Activated effector memory CD4-positive, alpha-beta T cell treated with anti-CD3 and anti-CD28 coated beads, Interleukin-2, amount 50 U/mL, for 16 hours (primary cell): ENCODE measurements around the gene SIDT2.

Experiments
- DNase-seq: peaks from one replicate; pipeline ENCODE4 v3.0.0-alpha.2; 2020

SIDT2 gene

DNA sequence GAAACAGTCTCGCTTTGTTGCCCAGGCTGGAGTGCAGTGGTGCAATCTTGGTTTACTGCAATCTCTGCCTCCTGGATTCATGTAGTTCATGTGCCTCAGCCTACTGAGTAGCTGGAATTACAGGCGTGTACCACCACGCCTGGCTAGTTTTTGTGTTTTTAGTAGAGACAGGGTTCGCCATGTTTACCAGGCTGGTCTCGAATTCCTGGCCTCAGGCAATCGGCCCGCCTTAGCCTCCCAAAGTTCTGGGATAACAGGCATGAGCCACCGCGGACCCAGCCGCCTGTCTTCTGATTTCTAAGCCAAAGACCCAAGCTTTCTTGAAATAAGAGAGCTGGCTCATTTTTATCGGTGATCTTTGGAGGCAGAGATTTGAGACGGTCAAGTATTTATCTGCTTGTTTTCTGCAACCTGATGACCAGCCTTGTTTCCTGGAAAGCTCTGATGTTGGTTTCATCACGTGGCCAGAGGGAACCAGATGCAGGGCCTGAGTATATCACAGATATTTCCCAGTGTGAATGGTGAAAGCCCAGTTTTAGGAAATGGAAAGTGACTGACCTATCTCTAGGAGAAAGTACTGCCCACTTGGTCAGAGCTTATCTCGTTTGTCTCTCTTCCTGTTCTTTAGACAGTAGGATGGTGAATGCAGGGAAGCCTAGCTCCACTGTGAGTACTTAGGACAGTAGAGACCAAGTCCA is 5.7 kb upstream of the SIDT2 start:
- no peak for DNase-seq

DNA sequence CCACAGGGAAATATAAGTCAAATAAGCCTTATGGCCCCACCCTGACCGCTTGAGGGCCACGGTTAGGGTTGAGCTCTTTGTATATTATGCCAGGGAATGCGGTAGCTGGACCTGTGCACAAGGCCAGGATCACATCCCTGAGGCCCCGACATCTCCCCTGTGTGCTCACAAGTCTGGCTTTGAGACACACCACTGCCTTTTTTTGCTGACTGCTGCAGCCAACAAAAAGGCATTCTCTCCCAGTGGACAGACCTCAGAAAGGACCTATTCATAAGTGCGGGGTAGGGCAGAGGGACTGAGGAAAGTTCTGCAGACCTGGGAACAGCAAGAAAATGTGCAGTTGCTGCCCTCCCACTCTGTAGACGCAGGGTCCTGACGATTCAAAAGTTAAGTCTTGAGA is 3.4 kb upstream of the SIDT2 start:
- no peak for DNase-seq

- DNase-seq, result no peak
These were observed 2.8 kb upstream of the SIDT2 start for GRCh38 chr11:117175781-117176180.

DNA sequence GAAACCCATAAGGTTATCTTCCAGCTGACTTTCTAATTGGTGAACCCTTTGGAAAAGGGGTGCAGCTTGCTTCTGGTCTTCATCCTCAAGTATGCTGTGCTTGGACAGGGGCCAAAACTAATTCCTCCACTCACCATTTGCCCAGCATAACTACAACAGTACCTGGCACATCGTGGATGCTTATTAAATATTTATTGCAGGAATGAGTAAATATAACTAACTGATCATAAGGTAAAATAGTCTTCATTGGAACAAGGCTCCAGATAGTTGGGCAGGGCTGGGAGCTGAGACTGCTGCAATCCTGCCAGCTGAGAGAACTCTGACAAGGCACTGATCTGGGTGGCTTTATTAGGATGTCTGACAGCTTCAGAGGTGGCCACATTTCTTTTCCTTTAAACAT is 2.4 kb upstream of the SIDT2 start:
- no peak for DNase-seq

- DNase-seq, result no peak
These were observed 871 bp upstream of the SIDT2 start for GRCh38 chr11:117177534-117178209.

DNA sequence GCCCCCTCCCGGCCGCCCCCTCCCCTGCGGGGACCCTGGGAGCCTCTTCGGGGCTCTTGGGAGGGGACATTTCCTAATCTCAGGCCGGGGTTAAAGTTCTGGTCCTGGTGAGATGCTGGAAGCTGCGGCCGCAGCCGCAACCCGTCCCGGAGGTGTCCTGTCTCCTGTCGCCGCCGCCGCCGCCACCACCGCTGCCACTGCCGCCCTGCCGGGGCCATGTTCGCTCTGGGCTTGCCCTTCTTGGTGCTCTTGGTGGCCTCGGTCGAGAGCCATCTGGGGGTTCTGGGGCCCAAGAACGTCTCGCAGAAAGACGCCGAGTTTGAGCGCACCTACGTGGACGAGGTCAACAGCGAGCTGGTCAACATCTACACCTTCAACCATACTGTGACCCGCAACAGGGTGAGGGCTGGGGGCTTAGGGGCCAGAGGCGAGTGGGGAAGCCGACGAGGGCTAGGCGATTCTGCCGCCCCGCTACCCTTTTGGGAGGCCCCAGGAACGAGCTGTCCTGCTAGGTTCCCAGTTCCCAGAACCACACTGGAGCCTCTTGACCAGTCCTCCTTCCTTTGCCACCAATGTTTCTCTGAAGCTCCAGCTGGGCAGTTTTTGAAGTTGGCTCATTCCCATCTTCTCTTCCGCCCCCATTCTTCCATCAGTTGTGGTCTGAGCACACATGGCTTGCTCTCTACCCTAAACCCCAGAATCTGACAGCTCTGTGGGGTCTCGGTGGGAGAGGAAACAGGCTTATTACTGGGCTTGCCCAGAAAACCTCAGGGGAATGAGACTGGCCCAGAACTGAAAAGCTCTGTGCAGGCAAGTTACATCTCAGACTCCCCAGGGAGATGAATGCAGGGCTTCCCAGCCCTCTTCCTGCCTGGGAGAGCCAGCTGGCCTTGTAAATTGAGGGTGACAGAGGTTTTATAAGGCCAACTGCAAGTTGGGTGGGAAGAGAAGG is 781 bp downstream of the SIDT2 start:
- peak; percentile 81 for DNase-seq

- DNase-seq, result peak; percentile 57
These were observed 1.5 kb downstream of the SIDT2 start for GRCh38 chr11:117180020-117180419.

- peak; percentile 82 for DNase-seq
These were observed 2.4 kb downstream of the SIDT2 start for GRCh38 chr11:117180661-117181585.

GRCh38 chr11:117181586-117182550 is 3.3 kb downstream of the SIDT2 start:
- peak; percentile 50 for DNase-seq

DNA sequence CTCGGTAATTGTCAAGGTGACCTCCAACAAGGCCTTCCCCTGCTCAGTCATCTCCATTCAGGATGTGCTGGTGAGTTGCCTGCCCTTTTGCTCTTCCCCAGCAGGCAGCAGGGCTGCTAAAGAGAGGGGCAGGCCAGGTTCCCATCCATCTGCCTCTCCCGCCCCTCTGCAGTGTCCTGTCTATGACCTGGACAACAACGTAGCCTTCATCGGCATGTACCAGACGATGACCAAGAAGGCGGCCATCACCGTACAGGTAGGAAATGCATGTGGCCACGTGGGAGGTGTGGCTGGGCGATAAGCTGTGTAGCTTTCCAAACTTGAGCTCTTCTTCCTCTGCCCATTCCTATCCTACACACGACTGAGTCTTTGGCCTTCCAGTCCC is 4.0 kb downstream of the SIDT2 start:
- peak; percentile 51 for DNase-seq

DNA sequence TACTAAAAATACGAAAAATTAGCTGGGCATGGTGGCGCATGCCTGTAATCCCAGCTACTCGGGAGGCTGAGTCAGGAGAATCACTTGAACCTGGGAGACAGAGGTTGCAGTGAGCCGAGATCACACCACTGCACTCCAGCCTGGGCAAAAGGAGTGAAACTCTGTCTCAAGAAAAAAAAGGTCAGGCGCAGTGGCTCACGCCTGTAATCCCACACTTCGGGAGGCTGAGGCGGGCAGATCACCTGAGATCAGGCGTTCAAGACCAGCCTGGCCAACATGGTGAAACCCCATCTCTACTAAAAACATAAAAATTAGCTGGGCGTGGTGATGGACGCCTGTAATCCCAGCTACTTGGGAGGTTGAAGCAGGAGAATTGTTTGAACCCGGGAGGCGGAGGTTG is 4.6 kb downstream of the SIDT2 start:
- peak; percentile 44 for DNase-seq

GRCh38 chr11:117183724-117184349 is 5.3 kb downstream of the SIDT2 start:
- DNase-seq, result peak; percentile 43

DNA sequence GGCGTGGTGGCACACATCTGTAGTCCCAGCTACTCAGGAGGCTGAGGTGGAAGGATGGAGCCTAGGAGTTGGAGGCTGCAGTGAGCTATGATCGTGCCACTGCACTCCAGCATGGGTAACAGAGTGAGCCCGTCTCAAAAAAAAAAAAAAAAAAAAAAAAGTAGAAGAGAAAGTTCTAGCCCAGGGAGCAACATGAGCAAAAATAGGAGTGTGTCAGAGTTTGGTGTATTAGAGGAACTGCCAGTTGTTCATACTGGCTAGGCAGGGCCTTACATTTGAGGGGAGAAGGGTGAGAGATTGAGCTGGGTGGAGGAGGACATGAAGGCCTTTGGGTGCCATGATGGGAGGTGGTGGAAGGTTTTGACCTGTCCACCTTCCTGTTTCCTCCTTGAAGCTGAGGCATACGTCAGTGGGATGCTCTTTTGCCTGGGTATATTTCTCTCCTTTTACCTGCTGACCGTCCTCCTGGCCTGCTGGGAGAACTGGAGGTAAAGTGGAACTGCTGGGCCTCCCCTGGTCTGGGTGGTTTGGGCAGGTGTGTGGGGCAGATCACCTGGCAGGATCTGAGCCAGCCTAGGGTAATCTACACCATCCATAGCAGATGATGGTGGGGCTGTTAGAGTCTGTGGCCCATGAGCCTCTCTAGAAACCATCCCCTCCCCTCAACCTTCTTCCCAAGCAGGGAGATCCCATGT is 7.3 kb downstream of the SIDT2 start:
- DNase-seq, result peak; percentile 17

DNA sequence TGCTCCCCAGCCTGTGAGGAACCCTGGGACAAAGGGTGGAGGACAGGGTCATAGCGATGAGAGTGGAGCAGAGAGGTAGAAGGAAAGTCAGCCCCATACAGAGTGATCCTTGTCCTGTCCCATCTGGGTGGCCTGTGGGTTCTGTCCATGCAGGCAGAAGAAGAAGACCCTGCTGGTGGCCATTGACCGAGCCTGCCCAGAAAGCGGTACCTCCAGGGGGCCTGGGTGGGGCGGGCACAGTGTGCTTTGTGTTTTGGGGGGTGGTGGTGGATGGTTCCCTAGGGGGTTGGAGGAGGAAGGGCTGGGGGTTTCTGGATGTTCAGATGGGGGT is 7.9 kb downstream of the SIDT2 start:
- peak; percentile 53 for DNase-seq

- peak; percentile 30 for DNase-seq
These were observed 8.5 kb downstream of the SIDT2 start for GRCh38 chr11:117187007-117187406.

DNA sequence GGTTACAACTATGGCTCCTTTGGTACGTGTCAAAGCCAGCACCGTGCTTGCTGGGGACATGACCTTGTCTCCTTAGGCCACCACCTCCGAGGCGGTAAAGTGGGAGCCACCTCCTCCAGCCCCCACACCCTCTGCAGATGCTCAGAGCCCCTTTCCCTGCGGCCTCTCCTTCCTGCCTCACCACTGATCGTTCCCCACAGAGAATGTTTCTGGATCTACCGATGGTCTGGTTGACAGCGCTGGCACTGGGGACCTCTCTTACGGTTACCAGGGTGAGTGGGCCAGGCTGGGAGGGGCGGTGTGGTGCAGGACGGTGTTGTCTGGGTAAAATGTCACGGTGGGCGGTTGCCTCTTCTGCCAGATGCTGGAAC is 8.9 kb downstream of the SIDT2 start:
- no peak for DNase-seq

DNA sequence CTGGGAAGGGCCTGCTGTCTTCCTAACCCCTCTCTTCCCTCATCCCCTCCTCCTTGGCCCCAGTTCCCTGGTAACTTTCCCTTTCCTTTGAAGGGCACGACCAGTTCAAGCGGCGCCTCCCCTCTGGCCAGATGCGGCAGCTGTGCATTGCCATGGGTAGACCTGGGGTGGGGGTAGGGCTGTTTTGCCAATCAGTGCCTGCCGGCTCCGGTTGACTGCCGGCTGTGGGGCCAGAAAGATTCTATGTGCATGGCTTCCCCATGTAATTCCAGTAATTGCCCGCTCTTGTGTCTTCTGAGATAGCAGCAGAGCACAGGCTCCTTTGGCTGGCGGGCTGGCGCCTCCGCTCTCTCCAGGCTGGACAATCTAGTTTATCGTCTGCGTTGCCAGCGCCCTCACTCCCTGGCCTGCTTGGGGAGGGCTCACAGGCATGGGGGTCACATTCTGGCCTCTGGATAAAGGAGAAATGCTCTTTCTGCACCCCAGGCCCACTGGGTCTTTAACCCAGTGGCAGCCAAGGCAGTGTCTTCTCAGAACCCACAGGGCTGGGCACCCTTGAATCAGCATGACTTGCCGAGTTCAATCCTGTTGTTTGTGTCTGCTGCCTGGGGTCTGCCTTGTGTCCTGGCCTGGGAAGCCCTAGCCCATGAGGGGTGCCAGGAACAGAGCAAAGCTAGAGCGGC is 9.4 kb downstream of the SIDT2 start:
- peak; percentile 57 for DNase-seq

DNA sequence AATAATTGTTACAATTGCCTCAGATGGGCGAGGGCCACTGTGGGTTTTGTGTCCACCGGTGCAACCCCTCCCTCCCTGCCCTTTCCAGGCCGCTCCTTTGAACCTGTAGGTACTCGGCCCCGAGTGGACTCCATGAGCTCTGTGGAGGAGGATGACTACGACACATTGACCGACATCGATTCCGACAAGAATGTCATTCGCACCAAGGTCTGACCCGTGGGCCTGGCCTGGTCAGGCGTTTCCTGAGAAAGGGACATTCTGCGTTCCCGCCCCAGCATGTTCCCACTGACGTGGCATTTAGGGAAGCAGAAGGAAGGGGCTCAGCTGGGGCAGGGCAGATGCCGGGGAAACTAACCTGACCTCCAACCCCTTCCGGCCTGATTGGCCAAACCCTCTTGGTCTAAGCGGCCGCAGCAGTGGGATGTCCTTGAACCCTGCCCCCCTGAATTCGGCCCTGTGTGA is 10.1 kb downstream of the SIDT2 start:
- peak; percentile 52 for DNase-seq

DNA sequence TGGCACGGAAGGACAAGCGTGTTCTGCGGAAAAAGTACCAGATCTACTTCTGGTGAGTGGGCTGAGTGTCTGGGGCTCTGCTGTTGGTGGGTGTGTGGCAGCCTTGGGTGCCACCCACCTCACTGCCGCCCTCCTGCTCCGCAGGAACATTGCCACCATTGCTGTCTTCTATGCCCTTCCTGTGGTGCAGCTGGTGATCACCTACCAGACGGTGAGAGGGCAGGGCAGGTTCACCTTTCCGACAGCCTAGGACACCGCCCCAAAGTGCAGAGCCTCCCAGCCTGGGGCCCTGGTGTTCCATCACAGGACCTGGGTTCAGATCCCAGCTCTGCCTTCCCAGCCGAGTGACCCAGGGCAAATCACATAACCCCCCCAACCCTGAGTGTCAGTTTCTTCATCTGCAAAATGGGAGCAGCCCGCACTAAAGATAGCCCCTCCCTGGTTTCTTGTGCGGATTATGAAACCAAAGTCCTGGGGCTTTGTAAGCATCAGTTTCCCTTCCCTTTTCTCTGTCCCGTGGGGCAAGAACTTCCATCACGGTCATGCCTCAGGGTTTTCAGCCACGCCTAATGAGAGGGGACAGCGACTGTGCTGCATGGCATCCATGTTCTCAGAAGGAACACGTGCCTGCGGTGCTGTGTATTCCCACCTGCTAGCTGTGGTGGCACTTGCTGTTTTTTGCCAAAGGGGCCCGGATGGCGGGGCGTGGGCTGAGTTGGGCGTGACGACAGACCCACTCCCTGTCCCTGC is 10.8 kb downstream of the SIDT2 start:
- DNase-seq, result peak; percentile 38
